Kidney tubule cell (primary cell): ENCODE data around the gene DLGAP4.
"Not testable (repeated sequence)": the region's sequence is repeated elsewhere in the genome, so short reads cannot be mapped to it uniquely, and the experiment has no call there.

Experiments
- DNase-seq: peaks from one replicate; pipeline ENCODE4 v3.0.0-alpha.2; 2018; ENCODE audit warnings: low spot score

The DLGAP4 gene

GRCh38 chr20:36541227-36541767 is 235.2 kb downstream of the DLGAP4 start, which contains the start of gene MYL9:
Gene MYL9 (plus strand): TSS chr20:36541519. CDS start chr20:36544885, 3,366 bp downstream.
- peak; percentile 48 for DNase-seq

GRCh38 chr20:36541768-36542488 is 235.8 kb downstream of the DLGAP4 start:
- DNase-seq, result peak; percentile 31

- no peak for DNase-seq
These were observed 236.5 kb downstream of the DLGAP4 start for GRCh38 chr20:36542516-36543183.

DNA sequence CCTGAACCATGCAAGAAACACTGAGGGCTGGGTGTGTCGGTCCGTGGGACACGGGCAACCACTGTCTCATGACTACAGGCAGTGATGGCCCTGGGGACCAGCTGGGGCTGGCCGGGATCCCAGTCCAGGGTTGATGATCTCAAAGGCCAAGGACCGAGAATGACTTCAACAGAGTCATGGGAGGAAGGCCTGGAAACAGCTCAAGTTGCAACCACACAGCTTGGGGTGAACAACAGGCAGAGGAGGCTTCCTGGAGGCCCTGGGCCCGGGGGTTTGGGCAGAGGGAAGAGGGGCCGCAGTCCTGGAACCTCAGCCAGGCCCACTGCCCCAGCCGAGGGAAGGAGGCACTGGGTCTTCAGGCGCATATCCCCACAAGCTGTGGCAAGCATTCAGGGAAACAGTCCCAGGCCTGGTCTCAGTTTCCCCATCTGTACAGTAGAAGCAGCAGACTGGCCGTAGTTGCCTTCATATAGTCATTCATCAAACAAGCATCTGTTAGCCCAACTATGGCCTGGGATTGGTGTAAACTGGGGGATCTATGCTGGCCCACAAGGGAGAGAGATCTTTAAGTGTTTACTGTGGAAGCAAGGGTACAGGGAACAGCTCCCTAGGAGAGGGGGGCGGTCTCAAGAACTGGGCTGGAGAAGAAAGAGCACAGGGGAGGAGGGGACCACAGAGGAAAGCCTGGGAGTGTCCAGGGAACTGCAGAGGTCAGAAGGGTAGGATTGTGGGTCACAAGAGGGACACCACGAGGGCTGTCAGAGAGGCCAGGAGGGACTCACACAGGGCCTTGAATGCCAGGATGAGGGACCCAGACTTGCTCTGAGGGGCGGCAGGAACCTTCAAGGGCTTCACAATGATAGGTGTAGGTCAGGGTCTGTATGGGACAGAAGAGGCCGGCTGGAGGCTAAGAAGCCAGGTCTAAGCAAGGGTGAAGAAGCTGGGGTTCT is 237.3 kb downstream of the DLGAP4 start:
- DNase-seq, result peak; percentile 52

GRCh38 chr20:36544134-36545018 is 238.2 kb downstream of the DLGAP4 start:
- DNase-seq, result peak; percentile 51

- no peak for DNase-seq
These were observed 240.1 kb downstream of the DLGAP4 start for GRCh38 chr20:36546111-36546736.

GRCh38 chr20:36547186-36548005 is 241.3 kb downstream of the DLGAP4 start:
- DNase-seq, result no peak

DNA sequence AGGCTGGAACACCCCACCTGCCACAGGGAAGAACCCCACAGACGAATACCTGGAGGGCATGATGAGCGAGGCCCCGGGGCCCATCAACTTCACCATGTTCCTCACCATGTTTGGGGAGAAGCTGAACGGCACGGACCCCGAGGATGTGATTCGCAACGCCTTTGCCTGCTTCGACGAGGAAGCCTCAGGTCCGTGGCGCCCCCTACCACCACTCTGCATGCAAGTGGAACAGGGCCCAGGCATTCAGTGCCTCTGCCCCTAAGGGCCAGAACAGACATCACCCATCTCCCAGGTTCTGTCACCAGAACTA is 241.8 kb downstream of the DLGAP4 start:
- DNase-seq, result no peak

- DNase-seq, result no peak
These were observed 242.8 kb downstream of the DLGAP4 start for GRCh38 chr20:36548704-36549627.

DNA sequence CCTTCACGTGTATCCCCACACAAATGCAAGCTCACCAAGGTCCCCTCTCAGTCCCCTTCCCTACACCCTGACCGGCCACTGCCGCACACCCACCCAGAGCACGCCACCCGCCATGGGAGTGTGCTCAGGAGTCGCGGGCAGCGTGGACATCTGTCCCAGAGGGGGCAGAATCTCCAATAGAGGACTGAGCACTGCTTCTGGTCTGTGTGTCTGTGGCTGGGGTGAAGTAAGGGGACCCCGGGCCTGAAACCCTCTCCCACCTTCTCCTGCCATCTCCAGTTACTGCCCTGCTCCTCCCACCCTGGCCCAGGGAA is 243.4 kb downstream of the DLGAP4 start:
- DNase-seq, result no peak

- DNase-seq, result no peak
These were observed 244.0 kb downstream of the DLGAP4 start for GRCh38 chr20:36549942-36550789.

DNA sequence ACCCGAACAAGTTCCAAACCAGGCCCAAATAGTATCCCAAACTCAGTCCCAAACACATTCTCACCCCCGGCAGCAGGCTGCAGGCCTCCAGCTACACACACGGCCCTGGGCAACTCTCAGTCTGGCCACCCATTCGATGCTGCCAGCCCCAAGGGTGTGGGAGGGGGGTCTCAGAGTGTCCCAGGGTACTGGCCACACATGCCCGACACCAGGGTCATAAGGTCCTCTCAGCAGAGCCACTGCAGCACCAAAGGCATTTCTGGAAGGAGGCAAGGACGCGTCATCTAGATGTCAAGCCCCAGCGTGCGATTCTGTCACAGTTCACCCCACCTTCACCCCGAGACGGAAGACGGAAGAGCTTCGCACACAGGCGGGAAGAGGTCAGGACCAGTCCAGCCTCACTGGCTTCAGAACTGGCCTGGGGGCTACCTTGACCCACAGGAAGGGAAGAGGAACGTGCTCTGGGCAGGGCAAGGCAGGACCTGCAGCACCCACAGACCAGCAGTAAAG is 244.7 kb downstream of the DLGAP4 start:
- no peak for DNase-seq

- no peak for DNase-seq
These were observed 249.1 kb downstream of the DLGAP4 start for GRCh38 chr20:36555248-36555647.

- DNase-seq, result no peak
These were observed 256.6 kb downstream of the DLGAP4 start for GRCh38 chr20:36562724-36563123.

GRCh38 chr20:36563374-36563773 is 257.2 kb downstream of the DLGAP4 start:
- DNase-seq, result no peak

GRCh38 chr20:36564078-36564725 is 258.1 kb downstream of the DLGAP4 start:
- not testable (repeated sequence) for DNase-seq

GRCh38 chr20:36564726-36565121 is 258.6 kb downstream of the DLGAP4 start:
- not testable (repeated sequence) for DNase-seq
